GM23248 (cell line): ENCODE results near the gene CCT3. TPM values are rescaled to one million over a fixed set of nuclear protein-coding genes. Genes with fewer than 3 reads are reported as not detected.

Experiments used
- DNase-seq: peaks from one replicate; pipeline ENCODE4 v3.0.0-alpha.2; 2015
- H2AFZ ChIP-seq: fragments of 200-600 bp; sonication (generic); 2 replicates; pipeline ENCODE4 v1.6.1; 2016; ENCODE audit warnings: antibody characterized with exemption
- H3F3A ChIP-seq: fragments of 200-600 bp; sonication (generic); 2 replicates; pipeline ENCODE4 v1.6.1; 2016; ENCODE audit warnings: mild to moderate bottlenecking, antibody characterized with exemption, mixed run types; ENCODE audit not compliant: insufficient read depth
- H3K27ac ChIP-seq: fragments of 200-600 bp; sonication (generic); 2 replicates; pipeline ENCODE4 v1.5.1; 2016; ENCODE audit warnings: mild to moderate bottlenecking
- H3K27me3 ChIP-seq: fragments of 200-600 bp; sonication (generic); replicated peaks from 2 replicates; pipeline ENCODE4 v1.6.1; 2016; ENCODE audit warnings: mild to moderate bottlenecking; ENCODE audit not compliant: insufficient read depth
- H3K36me3 ChIP-seq: fragments of 200-600 bp; sonication (generic); 2 replicates; pipeline ENCODE4 v1.6.1; 2016; ENCODE audit warnings: low read depth, mild to moderate bottlenecking
- H3K4me1 ChIP-seq: fragments of 200-600 bp; sonication (generic); 2 replicates; pipeline ENCODE4 v1.6.1; 2016; ENCODE audit warnings: mild to moderate bottlenecking; ENCODE audit not compliant: insufficient read depth
- H3K4me2 ChIP-seq: fragments of 200-600 bp; sonication (generic); one replicate; pipeline ENCODE4 v1.6.1; 2016; ENCODE audit warnings: mild to moderate bottlenecking; ENCODE audit not compliant: unreplicated experiment
- H3K4me3 ChIP-seq: fragments of 200-600 bp; sonication (generic); 2 replicates; pipeline ENCODE4 v1.5.1; 2016; ENCODE audit warnings: mild to moderate bottlenecking
- H3K79me2 ChIP-seq: fragments of 200-600 bp; sonication (generic); 2 replicates; pipeline ENCODE4 v1.6.1; 2016; ENCODE audit warnings: mild to moderate bottlenecking; ENCODE audit not compliant: insufficient read depth
- H3K9ac ChIP-seq: fragments of 200-600 bp; sonication (generic); 2 replicates; pipeline ENCODE4 v1.6.1; 2016; ENCODE audit warnings: mild to moderate bottlenecking
- H3K9me2 ChIP-seq: fragments of 200-600 bp; sonication (generic); 2 replicates; pipeline ENCODE4 v1.6.1; 2016; ENCODE audit warnings: mixed run types, mild to moderate bottlenecking, moderate library complexity; ENCODE audit not compliant: insufficient read depth
- H3K9me3 ChIP-seq: fragments of 200-600 bp; sonication (generic); one replicate; pipeline ENCODE4 v1.6.1; 2017; ENCODE audit warnings: low read depth
- H4K20me1 ChIP-seq: fragments of 200-600 bp; sonication (generic); 2 replicates; pipeline ENCODE4 v1.6.0; 2016; ENCODE audit not compliant: insufficient read depth
- EZH2 ChIP-seq: fragments of 200-600 bp; sonication (generic); IDR thresholded peaks from 2 replicates; pipeline ENCODE4 v1.6.1; 2018; ENCODE audit warnings: antibody characterized with exemption, mild to moderate bottlenecking; ENCODE audit not compliant: insufficient read depth, poor library complexity, severe bottlenecking
- EZH2phosphoT487 ChIP-seq: fragments of 200-600 bp; sonication (generic); IDR thresholded peaks from 2 replicates; pipeline ENCODE4 v1.6.1; 2018; ENCODE audit warnings: antibody characterized with exemption, moderate library complexity, mild to moderate bottlenecking, low read depth; ENCODE audit not compliant: insufficient read depth
- WGBS, 2 experiments: methylation state at CpG; one replicate each; pipeline ENCODE4 v1.1.6; 2015 to 2017; ENCODE audit warnings: low lambda C conversion rate in 2 of 2, low coverage in 1 of 2; ENCODE audit errors: missing lambda C conversion rate in 2 of 2; 5-methylcytosine and 5-hydroxymethylcytosine counted together
- in situ Hi-C: fragments of 300-500 bp; cut with MboI; formaldehyde crosslinking; loops from 2 replicates; pipeline ENCODE4 v1.15.0; 2020
- polyA plus RNA-seq: library from polyadenylated mRNA; unstranded; fragments of >200 nt; fragmentation: Nextera tagmentation; extraction: Ambion mirVana; gene quantifications from 2 replicates; pipeline ENCODE4 v1.2.1, GENCODE V29; 2016
- total RNA-seq: library from RNA; depleted of rRNA; stranded (reverse); fragments of >200 nt; shearing (Covaris generic); gene quantifications from 2 replicates; pipeline ENCODE4 v1.2.3, GENCODE V29; 2014

CCT3 gene
- total and polyA plus RNA-seq, 2 experiments from 2014 or later, result 226 to 307 TPM

- Histone ChIP-seq H3K4me3 (peak overlapping the region; percentile 94), H2AFZ (peak overlapping the region; percentile 88), H3K9ac (peak overlapping the region; percentile 93), H3K4me2 (peak overlapping the region; percentile 89), H3K9me3 (no peaks in the 10 kb centered on the region), H3K4me1 (peaks cover 32% of the 10 kb centered on the region), H4K20me1 (peaks cover 4% of the 10 kb centered on the region; the same call in 1 of the 2 replicates), H3F3A (peaks cover 30% of the 10 kb centered on the region), H3K36me3 (peaks cover 1% of the 10 kb centered on the region; the same call in 1 of the 2 replicates), H3K27ac (peak overlapping the region; percentile 80), H3K9me2 (no peaks in the 10 kb centered on the region), H3K27me3 (no peaks in the 10 kb centered on the region), H3K79me2 (peaks cover 51% of the 10 kb centered on the region)
- WGBS, 2 experiments, result 51 to 71% methylated on average over 1 of the region's 1 CpG
- TF ChIP-seq EZH2phosphoT487 (no peak), EZH2 (no peak)
- no peak for DNase-seq
- in situ Hi-C loops, result no loop called here
Measured at GRCh38 chr1:156283521-156283920, 54.6 kb downstream of the CCT3 start.

GRCh38 chr1:156282479-156283222, 55.4 kb downstream of the CCT3 start, which contains the start of gene SMG5:
Gene SMG5, minus strand, starts transcription at chr1:156282825. Its CDS starts 145 bp downstream, at chr1:156282680.
- Histone ChIP-seq H3K27ac (peak within 1 kb of the TSS; percentile 80), H3K27me3 (no peaks in the 10 kb centered on the region), H3K9ac (peak within 1 kb of the TSS; percentile 93), H3F3A (peaks cover 30% of the 10 kb centered on the region), H4K20me1 (peaks cover 4% of the 10 kb centered on the region; the same call in 1 of the 2 replicates), H3K4me3 (peak within 1 kb of the TSS; percentile 94), H3K4me1 (peaks cover 32% of the 10 kb centered on the region), H3K9me3 (no peaks in the 10 kb centered on the region), H3K36me3 (peaks cover 4% of the 10 kb centered on the region; the same call in 1 of the 2 replicates), H3K4me2 (peak within 1 kb of the TSS; percentile 89), H2AFZ (peak within 1 kb of the TSS; percentile 88), H3K9me2 (no peaks in the 10 kb centered on the region), H3K79me2 (peaks cover 57% of the 10 kb centered on the region)
- WGBS, 2 experiments, result 1% methylated on average over 49 to 50 of the region's 50 CpGs
- in situ Hi-C loops, result no loop called here
- peak; percentile 99 for DNase-seq
- no peak for TF ChIP-seq EZH2
- TF ChIP-seq EZH2phosphoT487, result no peak

DNA sequence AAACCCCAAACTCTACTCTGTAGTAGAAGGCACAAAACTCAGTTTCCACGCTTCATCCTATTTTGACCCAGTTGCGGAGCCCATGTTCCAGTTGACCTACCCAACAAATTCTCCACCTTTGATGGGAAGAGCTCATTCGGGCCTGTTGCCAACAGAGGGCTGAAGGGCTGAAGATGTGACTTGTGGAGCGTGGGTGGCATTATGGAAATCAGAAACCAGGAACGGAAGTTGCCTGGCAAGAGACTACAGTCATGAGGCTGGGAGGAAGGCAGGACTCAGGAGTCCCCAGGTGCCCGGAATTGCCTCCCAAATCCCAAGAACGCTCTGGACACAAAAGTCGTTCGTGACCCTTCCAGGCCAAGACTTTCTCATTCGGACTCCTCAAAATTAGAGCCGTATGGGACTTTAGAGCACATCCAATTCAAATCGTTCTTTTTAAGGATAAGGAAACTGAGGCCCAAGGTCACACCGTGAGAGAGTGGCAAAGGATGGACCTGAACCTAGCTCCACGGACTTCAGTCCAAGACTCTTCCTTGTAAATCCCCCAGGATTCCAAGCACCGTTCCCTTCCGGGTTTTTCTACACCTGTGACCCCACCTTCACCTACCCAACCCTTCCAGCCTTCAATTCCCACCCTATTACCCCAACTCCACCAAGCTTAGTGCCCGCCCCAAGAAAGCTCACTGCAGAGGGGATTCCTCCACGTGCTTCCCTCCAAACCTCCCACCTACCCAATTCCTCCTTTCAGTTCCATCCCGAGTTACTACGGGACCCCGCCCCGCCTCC, 56.2 kb downstream of the CCT3 start:
- Histone ChIP-seq H3K4me1 (peaks cover 32% of the 10 kb centered on the region), H3K36me3 (peaks cover 5% of the 10 kb centered on the region; the same call in 1 of the 2 replicates), H3K9me2 (no peaks in the 10 kb centered on the region), H2AFZ (peak overlapping the region; percentile 65), H3K27ac (peak overlapping the region; percentile 80), H4K20me1 (peaks cover 4% of the 10 kb centered on the region; the same call in 1 of the 2 replicates), H3K9me3 (no peaks in the 10 kb centered on the region), H3F3A (peaks cover 35% of the 10 kb centered on the region), H3K79me2 (peaks cover 59% of the 10 kb centered on the region), H3K4me3 (peak overlapping the region; percentile 94), H3K27me3 (no peaks in the 10 kb centered on the region), H3K4me2 (peak overlapping the region; percentile 87), H3K9ac (peak overlapping the region; percentile 93)
- 7 to 8% methylated on average over 21 to 22 of the region's 22 CpGs for WGBS, 2 experiments
- TF ChIP-seq EZH2phosphoT487 (no peak), EZH2 (no peak)
- in situ Hi-C loops, result no loop called here
- DNase-seq, result peak; percentile 67

DNA sequence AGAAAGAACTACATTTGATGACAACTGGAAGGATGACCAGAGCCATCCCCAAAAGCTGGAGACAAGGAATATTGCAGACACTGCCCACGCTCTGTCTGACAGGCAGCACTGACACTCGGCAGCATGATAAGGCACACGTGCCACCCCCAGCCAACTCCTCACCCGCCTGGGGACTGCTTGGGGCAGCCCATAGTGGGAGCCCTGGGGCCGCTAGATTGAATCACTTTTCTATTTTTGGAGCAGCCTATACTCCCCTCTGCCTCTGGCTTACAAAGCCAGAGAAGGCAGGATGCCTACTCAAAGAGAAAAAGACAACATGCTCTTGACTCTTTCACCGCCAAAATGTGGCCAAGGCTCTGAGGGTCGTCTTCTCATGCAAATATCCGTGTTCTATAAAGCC, 56.8 kb downstream of the CCT3 start:
- peak overlapping the region; percentile 94 for H3K4me3 ChIP-seq
- H3K27me3 ChIP-seq, result no peaks in the 10 kb centered on the region
- in situ Hi-C loops, result no loop called here
- H3K36me3 ChIP-seq, result peaks cover 7% of the 10 kb centered on the region; the same call in 1 of the 2 replicates
- H3K9ac ChIP-seq, result peak overlapping the region; percentile 93
- H2AFZ ChIP-seq, result no peak overlapping the region
- peaks cover 59% of the 10 kb centered on the region for H3K79me2 ChIP-seq
- no peak for TF ChIP-seq EZH2phosphoT487
- TF ChIP-seq EZH2, result no peak
- peak overlapping the region; percentile 87 for H3K4me2 ChIP-seq
- WGBS, 2 experiments, result 14% methylated on average over 8 of the region's 8 CpGs
- H3K9me2 ChIP-seq, result no peaks in the 10 kb centered on the region
- peaks cover 4% of the 10 kb centered on the region; the same call in 1 of the 2 replicates for H4K20me1 ChIP-seq
- H3K9me3 ChIP-seq, result no peaks in the 10 kb centered on the region
- DNase-seq, result peak; percentile 91
- H3F3A ChIP-seq, result peaks cover 39% of the 10 kb centered on the region
- H3K27ac ChIP-seq, result peak overlapping the region; percentile 80
- H3K4me1 ChIP-seq, result peaks cover 32% of the 10 kb centered on the region
